Transverse colon (tissue), 4 donors: ENCODE measurements around the gene MAGEA2. TPM values are rescaled to one million over a fixed set of nuclear protein-coding genes. Genes with fewer than 3 reads are reported as not detected.
"Not testable (repeated sequence)": the region's sequence is repeated elsewhere in the genome, so short reads cannot be mapped to it uniquely, and the experiment has no call there.

ENCODE experiments used
- DNase-seq: peaks from one replicate; pipeline ENCODE4 v3.0.0-alpha.2; 2019
- H3K27ac ChIP-seq, 4 donors: fragments of 200-600 bp; sonication (generic); 2 replicates each; pipeline ENCODE4 v1.5.1; 2016 to 2018; ENCODE audit warnings: inconsistent platforms in 4 of 4
- H3K27me3 ChIP-seq: fragments of 200-600 bp; sonication (generic); 2 replicates; pipeline ENCODE4 v1.5.1; 2017; ENCODE audit warnings: inconsistent platforms
- H3K36me3 ChIP-seq, 4 donors: fragments of 200-600 bp; sonication (generic); 2 replicates each; pipeline ENCODE4 v1.5.1; 2017 to 2019; ENCODE audit warnings: inconsistent platforms in 4 of 4
- H3K4me1 ChIP-seq, 4 donors: fragments of 200-600 bp; sonication (generic); 2 replicates each; pipeline ENCODE4 v1.5.1; 2017 to 2020; ENCODE audit warnings: inconsistent platforms in 4 of 4
- H3K4me3 ChIP-seq, 4 donors: fragments of 200-600 bp; sonication (generic); 1 replicate in 1 of 4; 2 replicates in 3 of 4; pipeline versions ENCODE4 v1.5.1 to v1.6.1; 2017 to 2019; ENCODE audit warnings: inconsistent platforms in 4 of 4
- H3K9me3 ChIP-seq, 2 donors: fragments of 200-600 bp; sonication (generic); 2 replicates each; pipeline ENCODE4 v1.5.1; 2017 to 2019; ENCODE audit warnings: inconsistent platforms in 2 of 2
- CTCF ChIP-seq, 5 experiments: fragments of 200-600 bp in 3 of 5; fragments of 450-650 bp in 2 of 5; sonication (generic) in 3 of 5; IDR thresholded peaks; 1 replicate in 2 of 5; 2 replicates in 3 of 5; pipeline ENCODE4 v1.5.1; 2016 to 2017; ENCODE audit warnings: antibody characterized with exemption in 5 of 5, inconsistent platforms in 3 of 5, mild to moderate bottlenecking in 2 of 5, moderate library complexity in 1 of 5
- EP300 ChIP-seq: sonication (generic); formaldehyde crosslinking; IDR thresholded peaks from one replicate; pipeline ENCODE4 v1.6.1; 2017; ENCODE audit warnings: antibody characterized with exemption, low read depth
- POLR2A ChIP-seq: fragments of 450-650 bp; IDR thresholded peaks from one replicate; pipeline ENCODE4 v1.6.1; 2016; ENCODE audit warnings: antibody characterized with exemption, mild to moderate bottlenecking, moderate library complexity
- POLR2AphosphoS5 ChIP-seq, 3 donors: sonication (generic); formaldehyde crosslinking; IDR thresholded peaks; one replicate each; pipeline ENCODE4 v1.6.1; 2016; ENCODE audit warnings: antibody characterized with exemption in 3 of 3
- WGBS, 2 donors: methylation state at CpG; one replicate each; pipeline ENCODE4 v1.1.5; 2018; ENCODE audit warnings: low coverage in 1 of 2; 5-methylcytosine and 5-hydroxymethylcytosine counted together
- in situ Hi-C, 4 donors: fragments of 200-750 bp; cut with MboI; loops; one replicate each; pipeline versions ENCODE4 v1.15.0 to v1.15.1; 2017; ENCODE audit warnings: low sequenced_read_pairs in 3 of 4, low pct_ligation_motif_present in 1 of 4, low pct_unique_long_range_greater_than_20kb in 1 of 4
- intact Hi-C: fragments of 100-400 bp; cut with DNase I; formaldehyde crosslinking; loops from one replicate; pipeline ENCODE4 v1.15.1; 2023; ENCODE audit warnings: low total_unique reads
- total RNA-seq, 4 donors: library from RNA; depleted of rRNA; stranded (reverse); fragments of >200 nt; gene quantifications; one replicate each; pipeline ENCODE4 v1.1.0, GENCODE V29; 2016

MAGEA2 gene
- total RNA-seq, 4 donors from 2014 or later: not detected

GRCh38 chrX:152733261-152733975 is 20.2 kb downstream of the MAGEA2 start, which contains the start of the genes CSAG1 and MAGEA12:
Gene CSAG1, minus strand, starts transcription at chrX:152733721. Its CDS starts 1,261 bp downstream, at chrX:152732460.
Gene MAGEA12, plus strand, starts transcription at chrX:152733757. Its CDS starts 2,405 bp downstream, at chrX:152736162.
- in situ Hi-C loops (no loop called here), intact Hi-C loops (no loop called here)
- no peaks in the 10 kb centered on the region for H3K27me3 ChIP-seq
- H3K36me3 ChIP-seq: no peaks in the 10 kb centered on the region
- H3K27ac ChIP-seq: no peak within 1 kb of the TSS
- H3K4me1 ChIP-seq: no peaks in the 10 kb centered on the region
- TF ChIP-seq CTCF (IDR thresholded peaks at IDR 0.05) (no peak), EP300 (no peak), POLR2A (no peak), POLR2AphosphoS5 (IDR thresholded peaks at IDR 0.05) (no peak)
- WGBS, 2 donors: 82% methylated on average over 10 of the region's 21 CpGs; no CpG with 5 or more reads in 1 of the 2 donors
- no peaks in the 10 kb centered on the region for H3K9me3 ChIP-seq
- no peak for DNase-seq
- no peak within 1 kb of the TSS for H3K4me3 ChIP-seq

GRCh38 chrX:152725409-152725808 is 28.2 kb downstream of the MAGEA2 start:
- H3K27me3 ChIP-seq: no peaks in the 10 kb centered on the region
- H3K4me1 ChIP-seq: no peaks in the 10 kb centered on the region
- H3K4me3 ChIP-seq: no peak overlapping the region
- no peak overlapping the region for H3K27ac ChIP-seq
- in situ Hi-C loops: no loop called here
- 59% methylated on average over 7 of the region's 7 CpGs; no CpG with 5 or more reads in 1 of the 2 donors for WGBS, 2 donors
- no peak for DNase-seq
- H3K36me3 ChIP-seq: no peaks in the 10 kb centered on the region
- intact Hi-C loops: no loop called here
- H3K9me3 ChIP-seq: no peaks in the 10 kb centered on the region
- no peak for TF ChIP-seq EP300
- TF ChIP-seq POLR2AphosphoS5 (IDR thresholded peaks at IDR 0.05): no peak
- no peak for TF ChIP-seq POLR2A
- TF ChIP-seq CTCF (IDR thresholded peaks at IDR 0.05): no peak

- H3K36me3 ChIP-seq, intact Hi-C loops, DNase-seq, H3K4me1 ChIP-seq, in situ Hi-C loops, H3K27ac ChIP-seq, H3K4me3 ChIP-seq, H3K9me3 ChIP-seq, H3K27me3 ChIP-seq: not testable (repeated sequence)
- WGBS, 2 donors: no CpG with 5 or more reads among the region's 35 CpGs
Observed at GRCh38 chrX:152713815-152714787, 39.5 kb downstream of the MAGEA2 start, which contains the start of gene MAGEA2B. Gene MAGEA2B, plus strand, starts transcription at chrX:152714628. Its CDS starts 2,479 bp downstream, at chrX:152717107.

GRCh38 chrX:152713195-152713594 is 40.4 kb downstream of the MAGEA2 start:
- H3K27ac ChIP-seq, H3K4me3 ChIP-seq, DNase-seq, intact Hi-C loops, H3K4me1 ChIP-seq, H3K9me3 ChIP-seq, H3K36me3 ChIP-seq, H3K27me3 ChIP-seq, in situ Hi-C loops: not testable (repeated sequence)
- no CpG with 5 or more reads among the region's 5 CpGs for WGBS, 2 donors

GRCh38 chrX:152709173-152709572 is 44.5 kb downstream of the MAGEA2 start, which contains the start of gene CSAG2:
Gene CSAG2, minus strand, starts transcription at chrX:152709273. Its CDS starts 161 bp downstream, at chrX:152709112.
- in situ Hi-C loops, DNase-seq, H3K4me1 ChIP-seq: not testable (repeated sequence)

GRCh38 chrX:152706500-152706899 is 47.1 kb downstream of the MAGEA2 start:
- H3K9me3 ChIP-seq, H3K4me1 ChIP-seq, H3K27me3 ChIP-seq, H3K4me3 ChIP-seq, H3K27ac ChIP-seq, intact Hi-C loops, H3K36me3 ChIP-seq, in situ Hi-C loops, DNase-seq: not testable (repeated sequence)
- 90% methylated on average over 3 of the region's 7 CpGs; no CpG with 5 or more reads in 1 of the 2 donors for WGBS, 2 donors

More at GRCh38 chrX:152709173-152709572, 44.5 kb downstream of the MAGEA2 start, which contains the start of gene CSAG2:
- intact Hi-C loops, H3K27me3 ChIP-seq, H3K27ac ChIP-seq, H3K4me3 ChIP-seq, H3K9me3 ChIP-seq, H3K36me3 ChIP-seq: not testable (repeated sequence)
- no CpG with 5 or more reads among the region's 2 CpGs for WGBS, 2 donors

GRCh38 chrX:152700390-152700789 is 53.3 kb downstream of the MAGEA2 start:
- H3K9me3 ChIP-seq, in situ Hi-C loops, DNase-seq, H3K27me3 ChIP-seq, H3K4me1 ChIP-seq, H3K36me3 ChIP-seq, intact Hi-C loops, H3K4me3 ChIP-seq, H3K27ac ChIP-seq: not testable (repeated sequence)
- WGBS, 2 donors: 86% methylated on average over 3 of the region's 5 CpGs; no CpG with 5 or more reads in 1 of the 2 donors
